Suprapubic skin (tissue), 4 donors: ENCODE data around the gene EPHB1. TPM values are rescaled to one million over a fixed set of nuclear protein-coding genes. Genes with fewer than 3 reads are reported as not detected.
A peak's percentile ranks its signal among the peaks of the same experiment; 100 is the strongest.

Experiments
- DNase-seq, 2 donors: peaks; one replicate each; pipeline ENCODE4 v3.0.0-alpha.2; 2019; ENCODE audit warnings: low spot score in 2 of 2
- H3K27ac ChIP-seq: fragments of 200-600 bp; sonication (generic); one replicate; pipeline ENCODE4 v1.5.1; 2019
- H3K27me3 ChIP-seq: fragments of 200-600 bp; sonication (generic); one replicate; pipeline ENCODE4 v1.5.1; 2019
- H3K36me3 ChIP-seq: fragments of 200-600 bp; sonication (generic); one replicate; pipeline ENCODE4 v1.5.1; 2019
- H3K4me1 ChIP-seq: fragments of 200-600 bp; sonication (generic); one replicate; pipeline ENCODE4 v1.5.1; 2019
- H3K4me3 ChIP-seq: fragments of 200-600 bp; sonication (generic); one replicate; pipeline ENCODE4 v1.5.1; 2019; ENCODE audit warnings: mild to moderate bottlenecking
- H3K9me3 ChIP-seq: fragments of 200-600 bp; sonication (generic); one replicate; pipeline ENCODE4 v1.5.1; 2019
- EP300 ChIP-seq: sonication (generic); formaldehyde crosslinking; IDR thresholded peaks from one replicate; pipeline ENCODE4 v1.6.1; 2017; ENCODE audit warnings: antibody characterized with exemption
- POLR2A ChIP-seq, 2 donors: fragments of 450-650 bp; IDR thresholded peaks; one replicate each; pipeline ENCODE4 v1.6.1; 2017; ENCODE audit warnings: antibody characterized with exemption in 2 of 2, mild to moderate bottlenecking in 2 of 2, moderate library complexity in 2 of 2
- POLR2AphosphoS5 ChIP-seq, 3 donors: sonication (generic); formaldehyde crosslinking; IDR thresholded peaks; one replicate each; pipeline ENCODE4 v1.6.1; 2017; ENCODE audit warnings: antibody characterized with exemption in 3 of 3
- WGBS: methylation state at CpG from one replicate; pipeline ENCODE4 v1.1.5; 2018; 5-methylcytosine and 5-hydroxymethylcytosine counted together
- total RNA-seq, 4 donors: library from RNA; depleted of rRNA; stranded (reverse); fragments of >200 nt; gene quantifications; one replicate each; pipeline ENCODE4 v1.1.0, GENCODE V29; 2016
- TF ChIP-seq, protein P1 (sequence below), 2 donors: fragments of 200-600 bp in 1 of 2; fragments of 450-650 bp in 1 of 2; sonication (generic) in 1 of 2; IDR thresholded peaks; one replicate each; pipeline ENCODE4 v1.5.1; 2016 to 2019; ENCODE audit warnings: antibody characterized with exemption in 2 of 2, mild to moderate bottlenecking in 1 of 2, moderate library complexity in 1 of 2

The EPHB1 gene
- total RNA-seq, 4 donors from 2014 or later, result 8.5 to 30.7 (median 18.5) TPM

DNA sequence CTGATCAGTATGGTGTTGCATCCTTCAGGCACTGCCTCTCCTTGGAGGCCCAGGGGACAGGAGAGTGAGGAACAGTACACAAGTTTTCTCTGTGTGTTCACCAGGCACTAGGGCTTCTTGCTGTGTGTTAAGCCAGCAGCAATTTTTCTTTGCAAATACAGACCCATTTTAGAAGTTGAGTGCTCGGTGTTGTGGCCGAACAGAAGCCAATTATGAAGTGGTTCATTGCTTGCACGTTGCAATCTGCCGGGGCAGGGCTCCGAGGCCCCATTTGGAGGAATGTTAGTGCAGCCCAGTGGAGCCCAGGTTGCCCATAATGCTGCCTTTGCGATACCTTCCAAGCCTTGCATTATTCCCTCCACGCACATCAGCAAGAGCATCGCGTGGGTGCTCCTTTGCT is 51.0 kb downstream of the EPHB1 start:
- H3K4me1 ChIP-seq, result peaks cover 2% of the 10 kb centered on the region
- peak in 1 of 2 donors; percentile 32 for DNase-seq
- no peak overlapping the region for H3K4me3 ChIP-seq
- H3K36me3 ChIP-seq, result no peaks in the 10 kb centered on the region
- 82% methylated on average over 9 of the region's 9 CpGs for WGBS
- H3K27ac ChIP-seq, result no peak overlapping the region
- no peaks in the 10 kb centered on the region for H3K9me3 ChIP-seq
- H3K27me3 ChIP-seq, result no peaks in the 10 kb centered on the region
- TF ChIP-seq, protein P1, sequence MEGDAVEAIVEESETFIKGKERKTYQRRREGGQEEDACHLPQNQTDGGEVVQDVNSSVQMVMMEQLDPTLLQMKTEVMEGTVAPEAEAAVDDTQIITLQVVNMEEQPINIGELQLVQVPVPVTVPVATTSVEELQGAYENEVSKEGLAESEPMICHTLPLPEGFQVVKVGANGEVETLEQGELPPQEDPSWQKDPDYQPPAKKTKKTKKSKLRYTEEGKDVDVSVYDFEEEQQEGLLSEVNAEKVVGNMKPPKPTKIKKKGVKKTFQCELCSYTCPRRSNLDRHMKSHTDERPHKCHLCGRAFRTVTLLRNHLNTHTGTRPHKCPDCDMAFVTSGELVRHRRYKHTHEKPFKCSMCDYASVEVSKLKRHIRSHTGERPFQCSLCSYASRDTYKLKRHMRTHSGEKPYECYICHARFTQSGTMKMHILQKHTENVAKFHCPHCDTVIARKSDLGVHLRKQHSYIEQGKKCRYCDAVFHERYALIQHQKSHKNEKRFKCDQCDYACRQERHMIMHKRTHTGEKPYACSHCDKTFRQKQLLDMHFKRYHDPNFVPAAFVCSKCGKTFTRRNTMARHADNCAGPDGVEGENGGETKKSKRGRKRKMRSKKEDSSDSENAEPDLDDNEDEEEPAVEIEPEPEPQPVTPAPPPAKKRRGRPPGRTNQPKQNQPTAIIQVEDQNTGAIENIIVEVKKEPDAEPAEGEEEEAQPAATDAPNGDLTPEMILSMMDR (IDR thresholded peaks at IDR 0.05), result no peak
- TF ChIP-seq EP300, result no peak
- no peak for TF ChIP-seq POLR2AphosphoS5 (IDR thresholded peaks at IDR 0.05)
- TF ChIP-seq POLR2A (IDR thresholded peaks at IDR 0.05), result no peak

DNA sequence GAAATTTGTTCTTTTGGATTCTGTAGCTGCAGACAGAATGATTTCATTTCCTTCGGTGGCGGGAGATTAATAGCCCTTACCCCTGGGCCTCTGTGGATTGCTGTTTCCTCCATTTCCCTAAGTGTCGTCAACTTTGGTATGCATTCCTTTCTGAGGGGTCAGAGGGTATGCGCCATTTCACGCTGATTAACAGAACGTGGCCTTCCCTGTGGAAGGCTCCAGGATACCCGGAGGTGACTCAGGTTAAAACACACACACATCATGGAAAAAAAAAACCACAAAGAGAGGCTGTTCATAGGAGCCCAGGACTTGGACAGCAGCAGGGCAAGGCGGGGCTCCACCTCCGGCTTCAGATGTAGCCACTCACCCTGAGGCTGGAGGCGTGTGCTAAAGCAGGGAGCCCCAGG is 51.9 kb downstream of the EPHB1 start:
- Histone ChIP-seq H3K27ac (no peak overlapping the region), H3K4me1 (peaks cover 2% of the 10 kb centered on the region), H3K9me3 (no peaks in the 10 kb centered on the region), H3K36me3 (no peaks in the 10 kb centered on the region), H3K27me3 (no peaks in the 10 kb centered on the region), H3K4me3 (no peak overlapping the region)
- TF ChIP-seq EP300 (no peak), POLR2AphosphoS5 (IDR thresholded peaks at IDR 0.05) (no peak)
- DNase-seq, result peak in 1 of 2 donors; percentile 24
- 37% methylated on average over 10 of the region's 10 CpGs for WGBS

DNA sequence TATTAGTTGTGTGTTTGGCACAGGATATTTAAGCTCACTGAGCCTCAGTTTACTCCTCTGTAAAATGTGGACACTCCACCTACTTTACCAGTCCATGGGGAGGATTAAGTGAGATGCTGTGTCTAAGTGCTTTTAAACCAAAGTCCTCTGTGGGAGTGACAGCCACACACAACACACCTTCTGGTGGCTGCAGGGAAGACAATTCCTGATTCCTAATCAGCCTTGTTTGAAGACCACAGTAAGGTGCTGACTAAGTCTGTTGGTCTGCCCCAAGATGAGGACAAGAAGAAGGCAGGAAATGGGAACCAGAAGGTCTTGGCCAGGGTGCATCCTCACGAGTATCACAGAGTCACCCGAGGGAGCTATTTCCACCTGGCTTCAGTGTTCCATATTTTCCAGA is 52.3 kb downstream of the EPHB1 start:
- TF ChIP-seq POLR2AphosphoS5 (IDR thresholded peaks at IDR 0.05) (no peak), POLR2A (IDR thresholded peaks at IDR 0.05) (no peak), EP300 (no peak)
- TF ChIP-seq, protein P1 (IDR thresholded peaks at IDR 0.05), result no peak
- H3K36me3 ChIP-seq, result no peaks in the 10 kb centered on the region
- 67% methylated on average over 2 of the region's 2 CpGs for WGBS
- no peaks in the 10 kb centered on the region for H3K27me3 ChIP-seq
- DNase-seq, result peak in 1 of 2 donors; percentile 15
- no peaks in the 10 kb centered on the region for H3K9me3 ChIP-seq
- H3K4me3 ChIP-seq, result no peak overlapping the region
- peaks cover 2% of the 10 kb centered on the region for H3K4me1 ChIP-seq
- no peak overlapping the region for H3K27ac ChIP-seq

DNA sequence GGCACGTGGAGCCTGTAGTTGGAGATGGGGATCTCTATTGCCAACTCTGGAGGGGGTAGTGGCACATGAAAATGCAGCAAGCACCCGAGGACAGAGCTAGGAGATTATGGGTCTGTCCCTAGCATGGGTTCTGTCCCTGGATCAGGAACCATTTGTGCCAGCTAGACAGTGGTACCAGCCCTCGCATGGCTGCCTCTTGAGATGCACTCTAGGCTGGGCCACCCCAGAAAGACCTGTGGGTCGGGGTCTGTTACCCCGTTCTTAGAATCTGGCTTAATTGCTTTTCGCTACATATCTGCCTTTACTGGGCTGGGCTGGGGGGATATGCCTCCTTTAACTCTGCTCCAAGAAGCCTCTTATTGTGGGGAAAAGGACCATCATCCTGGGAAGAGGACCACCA is 54.5 kb downstream of the EPHB1 start:
- peaks cover 2% of the 10 kb centered on the region for H3K4me1 ChIP-seq

DNA sequence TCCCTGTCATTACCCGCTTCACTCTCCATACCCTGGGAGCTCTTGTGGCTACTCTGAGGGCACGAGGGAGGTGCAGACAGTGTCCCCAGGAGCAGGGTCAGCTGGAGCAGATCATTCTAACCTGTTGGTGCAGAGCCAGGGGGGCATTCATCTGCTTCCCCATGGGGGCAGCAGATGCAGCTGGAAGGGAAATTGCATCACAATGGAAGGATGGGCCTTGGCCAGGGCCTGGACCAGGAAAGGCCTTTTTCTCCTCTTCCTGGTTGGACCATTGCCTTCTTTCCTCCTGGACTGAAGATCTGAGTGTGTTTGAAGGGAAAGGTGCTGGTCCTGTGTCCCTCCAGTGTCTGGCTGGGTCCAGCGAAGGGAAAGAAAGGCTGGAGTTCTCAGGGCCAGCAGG is 55.7 kb downstream of the EPHB1 start:
- H3K4me3 ChIP-seq, result no peak overlapping the region
- H3K9me3 ChIP-seq, result no peaks in the 10 kb centered on the region
- peak in 1 of 2 donors; percentile 63 for DNase-seq
- H3K4me1 ChIP-seq, result peaks cover 2% of the 10 kb centered on the region
- no peaks in the 10 kb centered on the region for H3K36me3 ChIP-seq
- no peak overlapping the region for H3K27ac ChIP-seq
- TF ChIP-seq POLR2A (IDR thresholded peaks at IDR 0.05) (no peak), POLR2AphosphoS5 (IDR thresholded peaks at IDR 0.05) (no peak), EP300 (no peak)
- TF ChIP-seq, protein P1 (IDR thresholded peaks at IDR 0.05), result no peak
- 69% methylated on average over 3 of the region's 3 CpGs for WGBS
- no peaks in the 10 kb centered on the region for H3K27me3 ChIP-seq

More for the DNA sequence above, 54.5 kb downstream of the EPHB1 start:
- no peak overlapping the region for H3K27ac ChIP-seq
- H3K27me3 ChIP-seq, result no peaks in the 10 kb centered on the region
- WGBS, result 100% methylated on average over 2 of the region's 6 CpGs
- H3K4me3 ChIP-seq, result no peak overlapping the region
- peak in 1 of 2 donors; percentile 76 for DNase-seq
- TF ChIP-seq EP300, result no peak
- no peaks in the 10 kb centered on the region for H3K36me3 ChIP-seq
- H3K9me3 ChIP-seq, result no peaks in the 10 kb centered on the region

DNA sequence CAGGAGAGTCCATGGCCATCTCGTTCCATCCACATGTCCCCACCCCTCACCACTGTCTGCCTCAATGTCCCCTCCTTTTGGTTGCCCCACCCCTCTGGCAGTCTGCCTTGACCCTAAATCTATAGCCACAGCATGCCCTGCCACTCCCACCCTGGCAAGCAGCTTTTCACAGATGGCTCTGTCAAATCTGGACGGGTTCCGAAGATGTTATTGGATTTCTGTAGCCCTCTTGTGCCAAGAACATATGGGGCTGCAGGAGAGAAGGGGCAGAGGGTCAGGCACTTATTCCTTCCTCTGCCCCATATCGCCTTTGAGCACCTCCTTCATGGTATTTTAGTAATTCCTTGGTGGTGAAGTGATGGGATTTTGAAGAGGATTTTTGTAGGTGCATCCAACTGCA is 57.1 kb downstream of the EPHB1 start:
- WGBS, result 43% methylated on average over 4 of the region's 4 CpGs
- Histone ChIP-seq H3K4me1 (peaks cover 2% of the 10 kb centered on the region), H3K27me3 (no peaks in the 10 kb centered on the region), H3K27ac (no peak overlapping the region), H3K4me3 (no peak overlapping the region), H3K36me3 (no peaks in the 10 kb centered on the region), H3K9me3 (no peaks in the 10 kb centered on the region)
- DNase-seq, result peak in 1 of 2 donors; percentile 28
- TF ChIP-seq, protein P1 (IDR thresholded peaks at IDR 0.05), result no peak
- TF ChIP-seq POLR2A (IDR thresholded peaks at IDR 0.05) (no peak), EP300 (no peak), POLR2AphosphoS5 (IDR thresholded peaks at IDR 0.05) (no peak)
